HG02623 (cell line): Measurements from ENCODE around the gene RNF26.
A peak's percentile ranks its signal among the peaks of the same experiment; 100 is the strongest.

ENCODE experiments used
- ATAC-seq: cut with Tn5 transposase; IDR thresholded peaks from one replicate; pipeline ENCODE4 v1.9.1; 2021; ENCODE audit warnings: moderate library complexity; ENCODE audit not compliant: unreplicated experiment

Gene RNF26

DNA sequence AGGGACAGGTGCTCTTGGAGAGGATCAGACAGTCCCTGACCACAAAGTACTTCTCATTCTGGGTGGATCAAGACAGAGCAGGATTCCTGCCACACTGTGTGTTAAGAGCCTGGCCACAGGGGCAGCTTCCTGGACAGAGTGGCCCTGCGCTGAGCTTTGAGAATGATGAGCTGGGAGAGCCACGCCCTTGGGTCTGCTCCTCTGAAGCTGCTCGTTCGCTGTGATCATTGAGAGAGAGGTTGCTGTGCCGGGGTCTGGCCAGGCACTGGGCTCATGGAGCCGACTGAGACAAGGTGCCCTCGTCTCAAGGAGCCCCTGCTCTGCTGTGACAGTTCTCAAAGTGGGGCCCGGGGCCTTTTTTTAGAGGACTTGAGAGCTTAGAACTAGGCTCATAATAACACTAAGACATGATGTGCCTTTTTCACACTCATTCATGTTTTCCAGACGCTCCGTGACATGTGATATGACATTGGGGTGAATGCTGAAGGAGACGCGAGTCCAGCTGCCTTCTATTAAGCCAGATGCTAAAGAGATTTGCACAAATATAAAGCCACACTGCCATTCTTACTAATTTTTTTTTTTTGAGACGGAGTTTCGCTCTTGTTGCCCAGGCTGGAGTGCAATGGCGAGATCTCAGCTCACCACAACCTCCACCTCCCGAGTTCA is 13.7 kb downstream of the RNF26 start:
- ATAC-seq: no peak

DNA sequence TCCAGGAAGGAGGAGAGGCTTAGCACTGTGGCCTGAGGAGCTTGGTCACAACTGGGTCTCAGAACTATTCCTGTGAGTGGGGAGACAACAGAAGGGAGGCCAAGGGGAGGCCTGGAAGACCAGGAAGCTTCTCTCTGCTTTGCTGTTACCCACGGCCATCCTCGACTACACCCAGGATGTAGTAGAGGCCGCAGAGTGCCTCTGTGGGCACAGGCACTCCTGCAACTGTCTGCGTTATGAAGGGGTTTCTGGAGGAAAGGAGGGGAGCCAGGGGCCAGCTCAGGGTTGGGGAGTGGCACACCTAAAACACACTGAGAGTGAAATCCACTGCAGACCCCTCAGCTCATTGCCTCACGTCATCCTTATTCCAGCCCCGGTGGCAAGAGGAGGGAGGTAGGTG is 16.0 kb downstream of the RNF26 start:
- ATAC-seq: no peak

DNA sequence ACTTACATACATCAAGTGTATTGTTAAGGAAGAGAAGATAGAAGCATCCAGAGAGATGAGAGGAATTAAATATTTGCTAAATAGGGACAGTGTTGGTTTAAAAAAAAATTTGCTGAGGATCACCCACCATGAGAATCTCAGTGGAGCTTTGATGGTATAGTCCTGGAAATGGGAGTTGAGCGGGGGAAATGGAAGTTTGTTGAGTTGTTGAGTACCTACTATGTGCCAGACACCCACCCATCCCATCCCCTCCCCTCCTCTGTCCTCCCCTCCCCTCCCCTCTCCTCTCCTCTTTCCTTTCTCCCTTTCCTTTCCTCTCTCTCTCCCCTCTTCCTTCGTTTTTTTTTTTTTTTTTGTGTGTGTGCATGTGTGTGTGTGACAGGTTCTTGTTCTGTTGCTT is 16.9 kb downstream of the RNF26 start:
- no peak for ATAC-seq

DNA sequence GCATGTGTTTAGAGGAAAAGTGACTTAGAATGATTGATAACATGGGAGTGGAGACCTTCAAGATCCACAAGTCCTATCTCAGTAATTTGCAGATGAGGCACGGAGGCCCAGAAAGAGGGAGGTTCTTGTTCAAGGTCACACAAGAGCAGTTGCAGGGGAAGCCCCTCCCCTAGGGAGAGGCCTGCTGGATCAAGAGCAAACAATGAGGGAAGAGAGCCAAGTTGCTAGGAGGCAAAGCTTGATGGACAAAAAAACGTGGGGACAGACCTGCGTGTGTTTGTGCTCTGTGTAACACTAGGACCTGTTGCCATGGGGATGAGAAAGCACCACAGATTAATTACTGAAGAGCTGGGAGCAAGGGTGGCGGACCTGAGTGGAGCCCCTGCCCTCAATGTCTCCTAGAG is 18.5 kb downstream of the RNF26 start:
- ATAC-seq: no peak

DNA sequence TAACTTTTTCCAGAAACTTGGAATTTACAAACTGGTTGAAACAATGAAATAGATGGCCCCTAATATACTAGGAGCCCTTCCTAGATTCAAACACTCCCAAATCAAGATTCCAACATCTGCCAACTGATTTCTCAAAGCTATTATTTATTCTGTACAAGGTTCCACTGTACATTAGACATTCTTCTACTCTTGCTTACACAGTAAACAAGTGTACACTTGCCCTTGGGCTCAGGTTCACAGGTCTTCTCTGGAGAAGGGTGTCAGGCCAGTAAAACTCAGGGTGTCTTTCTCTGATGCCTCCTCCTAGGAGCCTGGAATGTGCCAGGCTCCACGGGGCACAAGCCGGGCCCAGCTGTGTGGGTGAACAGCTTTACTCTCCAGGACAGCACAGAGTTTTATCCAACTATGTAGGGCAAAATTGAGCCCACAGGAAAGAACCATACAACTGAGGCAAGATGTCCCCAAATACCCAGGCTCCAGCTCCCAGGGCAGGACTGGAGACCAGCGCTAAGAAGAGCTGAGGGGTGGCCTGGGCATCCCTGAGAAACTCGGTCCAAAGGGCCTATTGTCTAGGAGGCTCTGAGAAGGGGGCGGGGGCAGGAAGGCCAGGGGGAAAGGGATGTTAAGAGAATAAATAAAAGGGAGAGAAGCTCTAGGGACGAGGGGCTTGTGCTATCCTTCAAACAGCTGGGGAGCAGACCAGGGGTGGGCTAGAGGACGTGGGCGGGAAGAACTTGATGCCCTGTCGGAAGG is 20.9 kb downstream of the RNF26 start:
- no peak for ATAC-seq

DNA sequence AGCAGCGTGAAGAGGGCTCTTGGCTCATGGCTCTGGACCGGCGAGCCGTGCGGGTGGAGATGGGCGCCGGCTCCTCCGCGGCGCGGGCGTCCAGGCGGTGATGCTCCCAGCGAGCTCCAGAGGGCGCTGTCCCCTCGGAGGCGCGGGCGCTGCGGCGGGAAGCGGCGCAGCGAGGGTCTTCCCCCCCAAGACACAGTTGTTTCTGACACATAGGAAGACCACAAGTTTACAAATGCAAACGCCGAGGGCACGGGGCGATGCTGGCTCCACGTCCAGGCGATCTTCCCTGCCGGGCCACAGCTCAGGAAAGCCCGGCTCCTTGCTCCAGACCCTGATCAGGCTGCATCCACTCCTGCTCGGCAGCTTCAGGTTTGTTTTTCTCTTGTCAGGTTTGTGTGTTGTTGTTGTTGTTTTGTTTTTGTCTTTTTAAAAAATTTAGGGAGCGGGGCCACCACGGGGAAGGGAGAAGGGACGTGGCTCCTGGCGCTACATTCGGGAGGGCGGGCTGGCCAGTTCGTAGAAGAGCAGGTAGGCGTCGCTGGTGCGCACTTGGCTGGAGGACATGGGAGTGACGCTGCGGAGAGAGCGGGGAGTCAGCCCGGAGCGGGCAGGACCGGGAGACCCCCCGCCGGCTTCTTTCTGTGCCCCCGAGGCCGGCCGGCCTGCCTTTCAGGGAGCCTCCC is 22.2 kb downstream of the RNF26 start:
- peak; percentile 53 for ATAC-seq

DNA sequence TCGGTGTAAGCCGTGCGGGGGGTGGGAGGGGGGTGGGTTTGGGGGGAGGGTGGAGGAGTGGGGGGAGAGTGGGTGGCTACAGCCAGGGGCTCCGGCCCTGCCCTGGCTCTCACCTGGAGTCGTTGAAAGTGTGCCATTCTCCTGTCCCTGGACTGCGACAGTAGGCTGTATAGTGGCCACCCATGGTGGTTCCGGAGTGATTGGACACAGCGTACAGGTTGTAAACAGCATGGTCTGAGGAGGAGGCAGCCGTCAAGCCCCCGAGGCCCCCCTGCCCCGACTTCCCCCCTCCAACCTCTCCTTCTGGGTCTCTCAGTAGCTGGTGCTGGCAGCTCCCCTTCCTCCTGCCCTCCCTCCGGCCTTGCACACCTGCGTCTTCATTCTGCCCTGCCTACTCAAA is 22.7 kb downstream of the RNF26 start:
- ATAC-seq: no peak

DNA sequence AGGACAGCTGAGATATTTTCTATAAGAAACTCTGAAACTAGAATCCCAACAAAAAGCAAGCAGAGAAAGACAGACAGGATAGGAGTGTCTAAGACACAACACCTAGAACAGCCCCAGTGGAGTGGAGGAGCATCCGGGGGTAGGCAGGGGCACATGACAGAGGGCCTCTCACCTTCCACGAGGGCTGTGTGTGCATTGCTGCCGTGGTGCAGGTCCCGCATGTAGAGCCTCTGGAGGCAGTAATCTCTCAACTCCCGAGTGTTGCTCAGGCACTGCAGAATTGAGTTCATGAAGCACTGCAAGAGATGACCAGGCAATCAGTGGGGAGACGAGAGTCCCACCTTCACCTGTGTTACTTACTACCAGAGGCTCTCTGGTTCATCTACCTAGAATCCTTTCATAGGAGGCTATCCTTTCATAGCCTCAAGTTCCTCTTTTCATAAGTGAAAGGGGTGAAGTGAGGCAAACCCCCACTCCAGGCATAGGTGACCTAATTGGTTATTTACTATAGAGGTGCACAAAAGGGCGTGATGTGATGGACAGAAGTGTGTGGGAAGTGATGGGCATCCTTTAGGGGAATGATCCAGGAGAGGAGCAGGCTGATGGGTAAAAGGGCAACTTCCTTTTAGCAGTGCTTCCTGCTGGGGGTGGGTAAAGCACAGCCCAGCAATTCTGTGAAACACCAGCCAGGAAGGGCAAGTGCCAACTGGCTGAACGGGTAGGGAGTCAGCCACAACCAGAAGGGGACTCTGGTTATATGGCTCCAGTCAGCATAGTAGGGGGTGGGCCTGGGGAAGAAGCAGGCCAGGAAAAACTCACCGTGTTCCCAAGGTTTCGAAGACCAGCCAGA is 25.3 kb downstream of the RNF26 start:
- no peak for ATAC-seq

DNA sequence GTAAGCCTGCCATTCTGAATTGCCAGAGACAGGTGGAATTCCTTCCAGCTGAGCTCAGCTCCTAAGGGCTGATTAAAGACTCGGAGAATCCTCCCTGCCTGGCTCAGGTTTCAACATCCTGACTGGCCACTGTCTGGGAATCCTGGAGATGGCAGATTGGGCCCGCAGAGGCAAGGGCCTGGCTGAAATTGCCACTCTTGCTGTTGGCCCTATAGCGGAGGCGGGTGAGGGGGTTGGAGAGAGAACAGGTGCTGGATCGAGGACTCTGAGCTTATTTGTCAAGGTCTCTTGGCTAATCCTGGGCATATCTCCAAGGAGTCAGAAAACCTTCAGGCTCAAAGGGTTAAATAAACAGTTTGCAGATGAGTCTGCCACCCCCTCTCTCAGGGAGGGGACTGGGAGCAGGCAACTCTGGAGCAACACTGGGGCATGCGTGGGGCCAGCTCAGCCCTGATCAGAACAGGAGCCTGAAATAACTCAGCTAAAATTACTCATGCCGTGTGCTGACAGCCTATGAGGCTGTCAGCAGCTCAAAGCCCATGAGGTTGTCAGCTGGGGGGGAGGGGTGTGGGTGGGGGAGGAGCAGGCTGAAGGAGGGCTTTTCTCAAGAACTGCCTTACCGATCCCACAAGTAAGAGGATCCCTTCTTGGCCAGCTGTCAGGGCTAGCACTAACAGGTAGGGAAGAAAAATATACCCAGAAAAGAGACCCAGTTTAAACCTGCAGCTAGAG is 26.9 kb downstream of the RNF26 start:
- no peak for ATAC-seq

DNA sequence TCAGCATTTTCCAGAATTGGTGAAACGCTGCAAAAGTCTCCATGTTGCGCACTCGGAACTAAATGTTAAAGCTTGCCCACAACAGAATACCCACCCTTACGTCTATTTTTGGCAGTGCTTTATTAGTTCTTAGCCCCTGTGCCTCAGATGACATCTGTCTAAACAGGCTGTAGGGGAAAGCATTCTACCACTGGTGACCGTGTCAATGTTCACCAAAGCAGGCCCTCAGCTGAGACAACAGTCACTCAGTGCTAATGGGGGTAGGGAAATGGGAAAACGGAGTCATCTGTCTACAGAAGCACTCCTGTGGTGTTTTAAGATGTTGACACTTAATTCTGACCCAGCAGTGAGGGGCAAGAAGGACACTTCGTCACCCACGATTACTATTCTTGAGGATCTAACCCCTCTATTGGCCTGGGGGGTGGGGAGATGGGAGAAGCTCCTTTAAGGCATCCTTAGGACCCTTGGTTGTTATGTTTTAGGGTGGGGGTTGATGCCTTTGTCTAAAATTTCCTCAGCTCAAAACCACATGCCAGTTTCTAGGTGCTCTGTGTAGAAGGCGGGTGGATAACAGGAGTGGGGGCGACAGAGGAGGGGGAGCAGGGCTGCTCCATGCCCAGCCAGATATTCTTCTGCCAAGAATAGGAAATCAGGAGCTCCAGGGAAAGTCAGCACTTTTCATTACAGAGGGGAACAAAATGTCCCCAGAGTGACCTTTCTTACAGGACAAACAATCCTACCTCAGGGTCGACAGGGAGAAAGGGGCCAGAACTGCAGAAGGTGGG is 27.8 kb downstream of the RNF26 start:
- ATAC-seq: no peak

DNA sequence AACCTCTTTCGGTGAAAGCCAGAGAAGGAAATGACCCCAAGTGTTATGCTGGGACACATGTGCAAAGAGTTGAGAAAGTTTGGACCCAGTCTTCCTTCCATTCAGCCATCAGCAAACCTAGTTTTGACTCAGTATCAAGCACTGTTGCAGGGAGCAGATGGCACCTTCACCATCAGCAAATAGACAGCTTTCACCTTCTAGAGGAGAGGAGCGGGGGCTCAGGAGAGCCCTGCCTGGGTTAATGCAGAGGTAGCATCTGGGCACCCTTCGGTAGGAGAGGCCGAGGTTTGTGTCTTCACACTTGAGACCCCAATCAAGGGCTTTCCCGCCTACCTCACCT is 28.4 kb downstream of the RNF26 start:
- no peak for ATAC-seq

DNA sequence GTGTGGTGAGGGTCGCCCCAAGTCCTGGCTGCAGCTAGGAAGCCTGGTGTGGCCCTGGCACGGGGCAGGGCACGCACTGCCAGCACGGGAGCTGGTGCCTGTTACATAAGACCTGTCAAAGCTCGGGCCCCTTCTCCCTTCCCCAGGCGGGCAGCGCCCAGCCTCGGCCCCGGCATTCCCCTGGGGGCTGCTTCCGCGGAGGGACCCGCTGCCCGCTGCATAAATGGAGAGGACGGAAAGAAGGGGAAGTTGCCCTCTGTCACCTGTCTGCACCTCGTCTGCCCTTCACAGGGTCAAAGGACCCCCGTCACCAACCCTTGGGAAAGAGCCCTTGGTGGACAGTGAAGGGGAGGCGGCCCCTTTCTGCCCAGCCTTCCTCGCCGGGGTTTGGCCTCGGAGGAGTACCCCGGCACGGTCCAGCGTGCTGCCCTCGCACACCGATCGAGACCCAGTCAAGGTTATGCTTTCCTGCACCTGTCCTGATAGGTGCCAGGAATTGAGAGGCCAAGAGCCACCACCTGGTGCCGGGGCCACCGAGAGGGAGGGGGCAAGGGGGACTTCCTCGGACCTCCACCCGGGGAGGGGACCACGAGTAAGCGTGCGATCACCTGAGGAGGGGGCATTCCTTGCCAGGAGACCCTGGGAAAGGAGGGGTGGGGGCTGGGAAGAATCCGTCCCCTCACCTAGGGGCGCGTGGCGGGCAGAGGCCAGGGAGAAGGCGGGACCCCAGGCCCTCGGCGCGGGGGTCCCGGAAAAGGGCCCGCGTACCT is 28.9 kb downstream of the RNF26 start:
- no peak for ATAC-seq

DNA sequence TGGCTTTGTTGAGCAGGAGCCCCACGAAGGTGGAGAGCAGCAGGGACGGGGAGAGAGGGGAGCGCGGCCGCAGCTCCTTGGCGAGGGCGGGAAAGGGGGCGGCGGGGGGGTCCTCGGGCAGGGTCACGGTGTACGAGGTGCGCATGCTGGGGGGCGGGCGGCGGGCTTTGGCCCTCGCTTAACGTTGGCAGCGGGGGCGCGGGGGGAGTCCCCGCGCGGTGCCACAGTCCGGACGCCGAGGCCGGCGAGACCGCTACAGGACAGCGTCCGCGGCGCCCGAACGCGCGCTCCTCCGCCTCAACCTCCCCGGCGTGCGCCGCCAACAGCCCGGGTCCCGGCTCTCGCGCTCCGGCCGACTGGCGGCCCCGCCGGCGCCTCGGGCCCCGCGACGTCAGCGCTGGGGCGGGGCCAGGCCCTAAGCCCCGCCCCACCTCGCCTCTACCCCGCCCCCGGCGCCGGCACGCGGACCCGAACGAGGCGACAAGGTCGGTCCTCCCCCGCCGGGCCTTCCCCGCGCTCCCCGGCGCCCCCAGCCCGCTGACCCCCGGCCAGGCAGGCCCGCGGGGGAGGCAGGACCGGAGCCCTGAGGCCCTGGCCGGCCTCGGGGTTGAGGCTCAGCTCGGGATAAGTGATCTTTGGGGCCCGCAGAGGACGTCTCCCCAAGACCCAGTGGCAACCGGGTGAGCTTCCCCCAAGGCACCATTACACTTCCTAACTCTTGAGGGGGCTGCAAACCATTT is 29.7 kb downstream of the RNF26 start:
- no peak for ATAC-seq

DNA sequence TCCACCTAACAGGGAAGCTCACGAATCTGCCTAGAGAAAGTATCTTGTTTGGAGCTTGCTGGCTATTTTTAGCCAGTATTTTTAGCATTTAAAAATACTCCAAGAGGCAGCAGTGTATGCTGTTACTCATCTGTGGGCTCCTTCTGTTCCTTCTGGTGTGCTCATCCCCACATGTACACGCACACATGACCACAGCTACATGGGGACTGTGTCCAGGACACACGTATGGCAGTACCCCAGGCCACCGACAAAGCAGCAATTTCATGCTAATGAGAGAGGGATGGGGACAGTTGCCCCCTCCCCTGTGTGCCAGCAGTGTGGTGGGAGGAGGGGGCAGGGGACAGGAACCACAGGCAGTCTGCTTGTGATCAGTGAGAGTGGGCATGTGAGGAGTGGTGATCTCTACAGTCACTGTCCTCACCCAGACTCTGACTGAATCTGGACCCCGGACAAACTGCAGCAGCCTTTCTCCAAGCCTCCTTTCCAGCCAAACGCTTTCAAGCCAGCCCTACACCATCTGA is 30.8 kb downstream of the RNF26 start:
- no peak for ATAC-seq

DNA sequence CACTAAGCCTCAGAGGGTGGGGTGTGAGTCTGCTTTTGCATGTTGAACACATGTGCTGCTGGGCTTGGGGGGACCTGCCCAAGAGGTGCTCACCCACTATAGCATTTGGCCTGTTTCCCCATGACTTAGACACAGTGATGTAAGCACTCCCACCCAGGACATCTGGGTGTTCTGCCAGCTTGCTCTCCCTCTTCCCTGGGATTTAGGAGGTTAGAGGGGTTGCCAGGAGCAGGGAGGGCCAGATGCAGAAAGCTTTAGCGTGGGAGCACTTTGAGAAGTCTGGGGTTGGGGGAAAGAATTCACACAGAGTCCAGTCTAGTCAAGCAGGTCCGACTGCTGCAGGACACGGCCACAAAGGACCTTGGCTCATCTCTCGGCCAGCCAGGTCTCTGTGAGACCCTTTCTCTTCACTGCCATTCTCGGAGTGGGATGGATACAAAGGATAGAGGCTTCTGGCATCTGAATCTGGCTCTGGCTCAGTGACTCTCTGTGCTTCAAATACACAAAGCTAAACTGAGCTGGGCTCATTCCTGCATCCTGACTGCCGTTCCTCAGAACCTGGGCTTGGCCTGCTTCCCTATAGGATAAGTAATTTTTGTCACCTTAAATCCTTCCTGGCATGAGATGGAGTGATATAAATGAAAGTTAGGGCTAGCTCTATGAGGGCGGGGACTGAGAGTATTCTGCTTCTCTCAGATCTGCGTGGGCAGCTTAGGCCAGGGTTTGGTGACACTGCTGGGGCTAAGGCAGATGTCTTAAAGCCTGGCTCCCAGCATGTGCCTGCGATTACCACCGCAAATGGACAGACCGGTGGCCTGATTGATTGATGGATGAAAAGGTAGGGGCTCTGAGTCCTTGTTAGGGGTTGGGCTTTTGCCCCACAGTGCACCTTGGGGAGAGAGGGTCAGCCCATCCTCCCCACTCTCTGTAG is 32.6 kb downstream of the RNF26 start:
- ATAC-seq: no peak

DNA sequence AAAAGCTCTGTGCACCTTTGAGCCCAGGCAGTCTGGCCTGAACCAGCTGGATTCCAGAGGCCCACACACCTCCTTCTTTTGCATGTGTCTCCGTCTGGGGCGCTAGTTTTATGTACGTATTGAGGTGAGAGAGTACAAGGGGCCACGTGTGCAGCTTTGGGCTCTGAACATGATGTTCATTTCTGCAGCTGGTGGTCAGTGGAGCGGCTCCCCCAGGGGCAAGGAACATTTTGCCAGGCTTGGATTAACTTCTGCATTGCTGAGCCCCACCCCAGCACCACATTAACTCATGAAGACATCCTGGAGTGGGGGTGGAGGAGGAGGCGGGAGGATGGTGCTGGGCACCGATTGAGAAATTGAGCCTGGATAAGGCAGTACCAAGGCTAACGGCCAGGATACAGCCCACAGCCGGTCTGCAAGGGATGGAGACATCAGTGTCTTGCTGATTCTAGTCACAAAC is 33.4 kb downstream of the RNF26 start:
- ATAC-seq: no peak
